Skeletal muscle tissue (tissue), 4 donors: ENCODE data around the gene EFNA1. TPM values are rescaled to one million over a fixed set of nuclear protein-coding genes. Genes with fewer than 3 reads are reported as not detected.

Experiments used
- H3K27ac ChIP-seq: one replicate; pipeline ENCODE4 v1.7.0; 2013; ENCODE audit warnings: mild to moderate bottlenecking, low read depth, low read length, inconsistent platforms
- H3K27me3 ChIP-seq, 3 donors: one replicate each; pipeline ENCODE4 v1.7.0; 2013; ENCODE audit warnings: low read length in 3 of 3; ENCODE audit not compliant: control insufficient read depth in 3 of 3, insufficient read depth in 3 of 3
- H3K36me3 ChIP-seq, 3 donors: one replicate each; pipeline ENCODE4 v1.7.0; 2013; ENCODE audit warnings: low read length in 3 of 3; ENCODE audit not compliant: control insufficient read depth in 3 of 3, insufficient read depth in 3 of 3
- H3K4me1 ChIP-seq, 3 donors: one replicate each; pipeline ENCODE4 v1.7.0; 2013; ENCODE audit warnings: low read length in 3 of 3, mild to moderate bottlenecking in 3 of 3; ENCODE audit not compliant: control insufficient read depth in 3 of 3, insufficient read depth in 3 of 3
- H3K4me3 ChIP-seq, 3 donors: one replicate each; pipeline ENCODE4 v1.7.0; 2013; ENCODE audit warnings: low read length in 3 of 3
- H3K9ac ChIP-seq, 3 donors: one replicate each; pipeline ENCODE4 v1.7.0; 2013; ENCODE audit warnings: low read length in 3 of 3, mild to moderate bottlenecking in 3 of 3, moderate library complexity in 2 of 3, low read depth in 1 of 3
- H3K9me3 ChIP-seq, 3 donors: one replicate each; pipeline ENCODE4 v1.7.0; 2013; ENCODE audit warnings: low read length in 3 of 3; ENCODE audit not compliant: control insufficient read depth in 3 of 3
- total RNA-seq: library from RNA; depleted of rRNA; stranded (reverse); fragments of >200 nt; gene quantifications from one replicate; pipeline ENCODE4 v1.2.3, GENCODE V29; 2014
- donor health status: Osteomylitis.

Gene EFNA1
- total RNA-seq, 1 donor from 2014 or later: 13.0 TPM

GRCh38 chr1:155123801-155124200 is 3.9 kb upstream of the EFNA1 start:
- peaks cover 23 to 32% (median 31%) of the 10 kb centered on the region in 3 donors for H3K4me1 ChIP-seq
- H3K4me3 ChIP-seq: no peak overlapping the region
- H3K27ac ChIP-seq: no peak overlapping the region
- H3K36me3 ChIP-seq: no peaks in the 10 kb centered on the region
- H3K9ac ChIP-seq: no peak overlapping the region
- H3K27me3 ChIP-seq: peaks cover 0 to 29% (median 27%) of the 10 kb centered on the region in 3 donors
- no peaks in the 10 kb centered on the region for H3K9me3 ChIP-seq

- Histone ChIP-seq H3K27ac (no peak overlapping the region), H3K36me3 (no peaks in the 10 kb centered on the region), H3K27me3 (peaks cover 0 to 39% (median 37%) of the 10 kb centered on the region in 3 donors), H3K4me3 (no peak overlapping the region), H3K9ac (no peak overlapping the region), H3K9me3 (no peaks in the 10 kb centered on the region), H3K4me1 (peaks cover 32 to 41% (median 41%) of the 10 kb centered on the region in 3 donors)
These were observed 2.9 kb upstream of the EFNA1 start for GRCh38 chr1:155124503-155125463.

- H3K4me3 ChIP-seq: no peak overlapping the region
- no peaks in the 10 kb centered on the region for H3K9me3 ChIP-seq
- peaks cover 0 to 41% (median 39%) of the 10 kb centered on the region in 3 donors for H3K27me3 ChIP-seq
- H3K27ac ChIP-seq: no peak overlapping the region
- H3K9ac ChIP-seq: no peak overlapping the region
- peaks cover 38 to 45% (median 45%) of the 10 kb centered on the region in 3 donors for H3K4me1 ChIP-seq
- no peaks in the 10 kb centered on the region for H3K36me3 ChIP-seq
These were observed 2.1 kb upstream of the EFNA1 start for GRCh38 chr1:155125511-155125945.

DNA sequence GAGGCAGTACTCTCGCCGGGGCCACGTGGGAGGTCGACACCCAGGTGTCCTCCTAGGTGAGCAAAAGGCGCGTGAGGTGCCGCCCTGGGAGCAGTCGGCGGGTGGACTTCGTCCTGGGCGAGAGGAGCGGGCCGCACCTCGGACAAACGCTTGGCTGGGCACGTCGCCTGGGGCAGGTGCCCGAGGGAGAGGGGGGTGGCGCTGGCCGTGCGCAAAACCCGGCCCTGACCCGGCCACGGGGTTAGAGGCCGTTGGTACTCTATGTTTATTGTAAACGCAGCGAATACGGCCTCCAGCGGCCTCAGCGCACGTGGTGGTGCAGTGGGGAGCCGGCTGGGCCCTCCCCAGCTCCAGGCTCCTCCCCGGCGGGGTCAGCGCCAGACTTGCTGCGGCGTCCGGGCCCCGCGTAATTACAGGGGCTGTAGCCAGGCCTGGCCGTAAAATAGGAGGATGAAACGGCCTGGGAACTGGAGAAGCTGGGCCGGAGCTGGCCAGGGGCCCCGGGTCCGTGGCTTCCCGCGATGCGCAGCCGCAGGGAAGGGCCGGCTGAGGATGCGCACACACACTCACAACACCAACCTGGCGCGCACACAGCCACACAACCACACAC is 1.6 kb upstream of the EFNA1 start:
- Histone ChIP-seq H3K4me3 (peak overlapping the region; percentile 45 to 73 (median 63)), H3K9ac (peak overlapping the region in 2 of 3 donors; percentile 12 to 79), H3K9me3 (no peaks in the 10 kb centered on the region), H3K4me1 (peaks cover 43 to 47% (median 45%) of the 10 kb centered on the region in 3 donors), H3K27ac (peak overlapping the region; percentile 60), H3K27me3 (peaks cover 0 to 41% (median 39%) of the 10 kb centered on the region in 3 donors), H3K36me3 (peaks cover 0 to under 1% (median 0%) of the 10 kb centered on the region in 3 donors)

GRCh38 chr1:155126556-155127104 is 1.0 kb upstream of the EFNA1 start:
- H3K36me3 ChIP-seq: peaks cover 2 to 4% (median 2%) of the 10 kb centered on the region in 3 donors
- peaks cover 48 to 52% (median 48%) of the 10 kb centered on the region in 3 donors for H3K4me1 ChIP-seq
- peak overlapping the region; percentile 68 to 80 (median 73) for H3K4me3 ChIP-seq
- H3K9me3 ChIP-seq: no peaks in the 10 kb centered on the region
- peak overlapping the region; percentile 12 to 79 (median 62) for H3K9ac ChIP-seq
- H3K27me3 ChIP-seq: peaks cover 0 to 41% (median 39%) of the 10 kb centered on the region in 3 donors
- H3K27ac ChIP-seq: peak overlapping the region; percentile 60

GRCh38 chr1:155127967-155128754 is 485 bp downstream of the EFNA1 start:
- peak overlapping the region; percentile 76 to 88 (median 82) for H3K4me3 ChIP-seq
- H3K4me1 ChIP-seq: peaks cover 49 to 56% (median 53%) of the 10 kb centered on the region in 3 donors

DNA sequence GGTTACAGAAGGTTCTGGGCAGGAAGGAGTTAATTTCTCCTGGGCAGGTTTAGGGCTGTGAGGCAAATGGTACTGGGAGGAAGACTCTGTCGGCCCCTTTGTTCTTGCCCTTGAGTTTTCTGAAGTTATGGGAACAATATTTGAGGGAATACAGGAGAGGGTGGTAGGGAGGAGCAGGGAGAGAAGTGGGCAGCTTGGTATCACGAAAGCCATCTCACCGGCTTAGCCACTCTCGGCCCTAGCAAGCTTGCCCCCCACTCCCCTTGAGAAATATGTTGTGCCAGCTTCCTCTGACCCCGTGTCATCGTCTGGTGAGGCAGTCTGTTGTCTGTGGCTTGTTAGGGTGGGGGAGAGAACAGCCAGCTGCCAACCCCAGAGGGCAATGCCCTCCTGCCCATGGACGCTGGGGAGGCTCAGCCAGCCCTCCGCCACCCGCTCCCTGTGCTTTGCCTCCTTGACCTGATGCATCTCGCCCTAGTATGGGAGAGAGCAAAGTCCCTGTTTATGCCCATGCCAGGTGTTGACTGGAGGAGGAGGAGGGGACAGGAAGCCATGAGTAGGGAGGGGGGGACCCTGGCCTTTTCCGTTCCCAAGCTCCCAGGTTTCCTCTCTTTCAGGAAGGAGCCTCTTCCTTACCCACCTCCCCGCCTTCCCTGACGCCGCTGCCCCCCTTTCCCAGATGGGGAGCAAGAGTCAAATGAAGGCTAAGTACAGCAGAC is 1.2 kb downstream of the EFNA1 start:
- H3K27ac ChIP-seq: peak overlapping the region; percentile 68
- peak overlapping the region; percentile 76 to 88 (median 82) for H3K4me3 ChIP-seq
- peak overlapping the region; percentile 67 to 87 (median 85) for H3K9ac ChIP-seq
- peaks cover 53 to 64% (median 55%) of the 10 kb centered on the region in 3 donors for H3K4me1 ChIP-seq
- peaks cover 11 to 17% (median 14%) of the 10 kb centered on the region in 3 donors for H3K36me3 ChIP-seq
- peaks cover 0 to 41% (median 39%) of the 10 kb centered on the region in 3 donors for H3K27me3 ChIP-seq
- H3K9me3 ChIP-seq: no peaks in the 10 kb centered on the region

More at GRCh38 chr1:155127967-155128754, 485 bp downstream of the EFNA1 start:
- Histone ChIP-seq H3K9me3 (no peaks in the 10 kb centered on the region), H3K27me3 (peaks cover 0 to 41% (median 39%) of the 10 kb centered on the region in 3 donors), H3K36me3 (peaks cover 5 to 9% (median 6%) of the 10 kb centered on the region in 3 donors), H3K27ac (peak overlapping the region; percentile 68), H3K9ac (peak overlapping the region; percentile 67 to 87 (median 85))

DNA sequence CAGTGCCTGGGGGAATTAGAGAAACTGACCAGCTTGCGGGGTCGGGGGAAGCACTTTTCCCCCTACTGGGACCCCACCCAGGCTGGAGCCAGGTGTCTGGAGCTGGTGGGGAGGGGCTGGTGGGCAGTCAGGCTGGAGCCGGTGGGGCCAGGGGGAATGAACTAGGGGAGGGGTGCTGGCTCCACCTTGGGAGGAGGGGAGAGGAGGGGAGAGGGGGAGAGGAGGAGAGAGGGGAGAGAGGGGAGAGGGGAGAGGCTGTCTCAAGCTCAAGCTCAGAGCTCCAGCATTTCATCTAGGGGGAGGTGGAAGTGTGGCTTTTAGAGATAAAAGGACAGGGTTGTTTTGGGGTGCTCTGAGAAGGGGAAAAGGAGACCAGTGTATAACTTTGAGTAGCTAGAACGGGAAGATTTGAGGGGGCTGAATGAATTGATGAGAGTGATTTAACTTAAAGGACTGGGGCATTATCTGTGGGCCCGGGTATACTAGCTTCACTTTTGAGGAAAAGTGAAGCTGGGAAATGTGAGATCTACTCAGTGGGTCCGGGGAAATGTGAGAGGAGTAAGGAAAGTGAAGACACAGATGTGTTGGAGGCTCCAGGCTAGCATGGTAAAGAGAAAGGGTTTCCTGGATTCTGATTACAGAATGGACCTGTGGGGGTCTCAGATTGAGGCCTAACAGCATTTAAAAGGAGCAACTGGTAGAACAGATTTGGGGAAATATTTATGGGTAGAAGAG is 2.8 kb downstream of the EFNA1 start:
- H3K4me1 ChIP-seq: peaks cover 64 to 78% (median 64%) of the 10 kb centered on the region in 3 donors
- H3K9ac ChIP-seq: peak overlapping the region; percentile 59 to 87 (median 67)
- peak overlapping the region; percentile 68 for H3K27ac ChIP-seq
- H3K27me3 ChIP-seq: peaks cover 0 to 38% (median 30%) of the 10 kb centered on the region in 3 donors
- H3K36me3 ChIP-seq: peaks cover 15 to 23% (median 20%) of the 10 kb centered on the region in 3 donors
- peak overlapping the region; percentile 76 to 88 (median 82) for H3K4me3 ChIP-seq
- H3K9me3 ChIP-seq: no peaks in the 10 kb centered on the region
